ENCODE data around the gene JAK1.
"Not testable (repeated sequence)": the region's sequence is repeated elsewhere in the genome, so short reads cannot be mapped to it uniquely, and the experiment has no call there.

JAK1 gene

DNA sequence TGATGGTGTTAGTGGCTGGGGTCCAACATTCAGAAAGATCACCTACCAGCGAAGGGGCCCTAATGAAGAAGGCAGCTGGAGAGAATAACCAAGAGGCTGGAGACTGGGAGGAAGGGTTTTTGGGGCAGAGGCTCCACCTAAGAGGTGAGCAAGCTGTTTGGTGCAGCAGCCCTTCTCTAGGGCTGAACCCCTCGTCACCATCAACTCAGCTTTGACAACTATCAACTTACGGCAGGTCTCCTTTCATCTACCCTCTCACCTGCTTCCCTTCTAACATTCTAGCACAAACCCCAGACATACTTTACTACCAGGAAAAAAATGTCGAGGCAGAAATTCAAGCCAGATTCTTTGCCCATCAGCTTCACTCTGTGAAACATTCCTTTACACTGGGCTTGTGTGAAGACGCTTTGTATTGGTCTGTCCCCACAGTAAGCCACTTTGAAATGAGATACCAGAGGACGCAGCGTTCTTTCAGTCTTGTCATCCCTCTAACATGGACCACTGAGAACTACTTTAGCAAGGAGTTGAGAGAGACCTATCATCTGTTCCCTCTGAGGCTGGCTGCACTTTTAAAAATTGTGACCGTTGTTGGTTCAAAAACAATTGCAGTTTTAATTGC, 136.8 kb downstream of the JAK1 start:
- DNase-seq, result no peak

DNA sequence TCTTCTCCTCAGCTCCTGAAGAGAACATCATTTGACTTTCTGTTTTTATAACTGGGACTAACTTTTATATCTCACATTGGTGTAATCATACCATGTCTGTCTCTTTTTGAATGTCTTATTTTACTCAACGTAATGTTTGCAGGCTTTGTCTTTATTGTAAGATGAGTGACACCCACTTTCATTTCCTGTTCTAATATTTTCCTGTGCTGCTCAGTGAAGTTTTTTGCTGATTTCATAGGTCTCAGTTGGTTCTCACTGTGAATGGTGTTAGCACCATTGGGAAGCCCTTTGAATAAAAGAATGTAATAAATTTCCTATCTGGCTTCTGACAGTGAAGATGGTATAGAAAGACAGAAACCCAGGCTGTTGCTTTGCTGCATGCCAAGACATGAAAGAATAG, 137.5 kb downstream of the JAK1 start:
- DNase-seq, result no peak

DNA sequence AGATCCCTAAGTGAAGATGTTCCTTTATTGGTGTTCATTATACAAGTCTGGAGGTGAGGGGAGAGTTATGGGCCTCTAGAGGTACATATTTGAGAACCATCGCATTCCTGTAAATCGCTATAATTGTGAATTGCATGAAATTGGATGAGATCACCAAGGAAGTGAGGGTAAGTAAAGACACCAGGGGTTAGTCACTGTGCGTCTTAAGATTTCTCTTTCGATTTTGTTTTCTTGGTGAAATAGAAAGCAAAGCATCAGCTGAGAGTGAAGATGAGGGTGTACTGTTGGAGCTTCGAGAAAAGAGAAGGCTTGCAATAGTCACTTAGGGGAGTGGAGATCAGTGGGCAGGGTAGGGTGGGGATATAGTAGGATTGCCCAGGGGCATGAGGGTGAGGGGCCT, 139.4 kb downstream of the JAK1 start:
- DNase-seq, result no peak

DNA sequence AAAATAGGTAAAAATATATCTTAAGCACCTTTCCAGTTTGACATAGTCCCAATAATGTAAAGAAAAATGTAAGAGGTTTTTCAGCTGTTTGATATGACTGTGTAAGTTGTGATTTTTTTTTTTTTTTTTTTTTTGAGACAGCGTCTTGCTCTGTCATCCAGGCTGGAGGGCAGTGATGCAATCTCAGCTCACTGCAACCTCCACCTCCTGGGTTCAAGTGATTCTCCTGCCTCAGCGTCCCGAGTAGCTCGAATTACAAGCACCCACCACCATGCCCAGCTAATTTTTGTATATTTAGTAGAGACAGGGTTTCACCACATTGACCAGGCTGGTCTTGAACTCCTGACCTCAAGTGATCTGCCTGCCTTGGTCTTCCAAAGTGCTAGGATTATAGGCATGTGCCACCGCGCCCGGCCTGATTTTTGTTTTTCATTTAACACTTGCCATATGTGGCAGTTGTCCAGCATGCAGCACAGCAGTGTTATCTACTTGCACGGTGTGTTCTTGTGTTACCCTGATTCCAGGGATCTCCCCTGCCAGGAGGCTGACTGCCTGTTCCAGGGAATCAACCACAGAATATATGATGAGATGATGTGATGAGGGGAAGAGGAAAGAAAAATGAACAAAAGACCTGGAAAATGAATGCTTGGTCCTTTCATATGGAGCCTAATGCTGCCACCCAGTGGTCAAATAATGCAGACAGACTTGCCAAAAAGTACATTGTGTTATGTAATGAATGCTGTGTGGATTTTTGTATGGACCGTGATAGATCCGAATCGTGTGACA, 142.5 kb downstream of the JAK1 start:
- DNase-seq, result peak; percentile 69

DNA sequence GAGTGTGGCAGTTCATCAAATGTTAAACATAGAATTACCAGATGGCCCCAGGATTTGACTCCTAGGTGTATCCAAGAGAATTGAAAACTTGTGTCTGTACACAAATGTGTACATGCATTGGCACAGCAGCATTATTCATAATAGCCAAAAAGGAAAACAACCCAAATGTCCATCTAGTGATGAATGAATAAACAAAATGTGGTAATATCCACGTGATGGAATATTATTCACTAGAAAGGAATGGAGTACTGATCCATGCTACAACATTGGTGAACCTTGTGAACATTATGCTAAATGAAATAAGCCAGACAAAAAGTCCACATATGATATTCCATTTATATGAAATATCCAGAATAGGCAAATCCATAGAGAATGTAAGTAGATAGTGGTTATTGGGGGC, 143.7 kb downstream of the JAK1 start:
- no peak for DNase-seq

DNA sequence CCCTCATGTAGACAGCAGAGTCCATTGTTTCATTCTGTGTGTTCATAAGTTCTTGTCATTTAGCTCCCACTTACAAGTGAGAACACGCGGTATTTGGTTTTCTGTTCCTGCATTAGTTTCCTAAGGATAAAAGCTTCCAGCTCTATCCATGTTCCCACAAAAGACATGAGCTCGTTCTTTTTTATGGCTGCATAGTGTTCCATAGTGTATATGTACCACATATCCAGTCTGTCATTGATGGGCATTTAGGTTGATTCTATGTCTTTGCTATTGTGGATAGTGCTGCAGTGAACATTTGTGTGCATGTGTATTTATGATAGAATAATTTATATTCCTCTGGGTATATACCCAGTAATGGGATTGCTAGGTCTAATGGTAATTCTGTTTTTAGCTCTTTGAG, 145.8 kb downstream of the JAK1 start:
- not testable (repeated sequence) for DNase-seq

DNA sequence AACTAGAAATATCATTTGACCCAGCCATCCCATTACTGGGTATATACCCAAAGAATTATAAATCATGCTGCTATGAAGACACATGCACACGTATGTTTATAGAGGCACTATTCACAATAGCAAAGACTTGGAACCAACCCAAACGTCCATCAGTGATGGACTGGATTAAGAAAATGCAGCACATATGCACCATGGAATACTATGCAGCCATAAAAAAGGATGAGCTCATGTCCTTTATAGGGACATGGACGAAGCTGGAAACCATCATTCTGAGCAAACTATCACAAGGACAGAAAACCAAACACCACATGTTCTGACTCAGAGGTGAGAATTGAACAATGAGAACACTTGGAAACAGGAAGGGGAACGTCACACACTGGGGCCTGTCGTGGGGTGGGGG, 149.0 kb downstream of the JAK1 start:
- not testable (repeated sequence) for DNase-seq

DNA sequence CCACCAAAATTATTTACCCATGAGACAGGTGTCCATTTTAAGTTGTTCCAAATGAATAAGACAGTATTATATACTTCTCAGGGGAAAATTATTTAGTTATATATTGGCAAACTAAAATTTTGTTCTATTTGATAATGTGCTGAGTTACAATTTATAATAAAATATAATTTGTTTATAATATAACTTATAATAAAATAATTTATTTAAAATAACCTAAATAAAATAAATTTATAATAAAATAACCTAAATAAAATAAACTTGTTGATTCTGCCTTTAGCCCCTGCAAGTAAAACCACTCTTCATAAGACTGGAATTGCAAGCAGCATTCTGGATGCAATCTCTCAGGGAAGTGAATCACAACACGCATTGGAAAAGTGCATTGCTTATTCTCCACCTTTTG, 151.9 kb downstream of the JAK1 start:
- DNase-seq, result no peak

DNA sequence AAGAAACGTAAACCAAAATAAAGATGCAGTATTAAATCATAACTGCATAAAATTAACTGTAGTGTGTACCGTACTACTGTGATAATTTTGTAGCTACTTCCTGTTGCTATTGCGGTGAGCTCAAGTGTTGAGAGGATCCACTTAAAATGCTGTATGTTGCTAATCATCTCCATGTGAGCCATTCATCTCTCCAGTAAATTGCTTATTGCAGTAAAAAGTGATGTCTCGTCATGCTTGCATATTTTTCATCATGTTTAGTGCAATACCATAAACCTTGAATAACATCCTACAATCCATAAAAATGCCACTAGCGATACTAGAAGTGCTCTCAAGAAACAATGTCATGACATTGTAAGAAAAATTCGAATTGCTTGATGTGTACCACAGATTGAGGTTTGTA, 155.2 kb downstream of the JAK1 start:
- DNase-seq, result no peak

DNA sequence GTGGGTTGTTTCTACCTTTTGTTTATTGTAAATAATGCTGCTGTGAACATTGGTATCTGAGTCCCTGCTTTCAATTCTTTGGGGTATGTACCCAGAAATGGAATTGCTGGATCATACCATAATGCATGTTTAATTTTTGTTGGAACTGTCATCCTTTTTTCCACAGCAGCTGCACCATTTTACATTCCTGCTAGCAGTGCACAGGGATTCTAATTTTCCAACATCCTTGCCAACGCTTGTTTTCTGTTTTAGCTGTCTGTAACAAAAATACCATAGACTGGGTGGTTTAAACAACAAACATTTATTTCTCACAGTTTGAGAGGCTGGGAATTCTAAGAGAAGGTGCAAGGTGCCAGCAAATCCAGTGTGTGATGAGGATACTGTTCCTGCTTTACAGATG, 156.3 kb downstream of the JAK1 start:
- DNase-seq, result no peak

DNA sequence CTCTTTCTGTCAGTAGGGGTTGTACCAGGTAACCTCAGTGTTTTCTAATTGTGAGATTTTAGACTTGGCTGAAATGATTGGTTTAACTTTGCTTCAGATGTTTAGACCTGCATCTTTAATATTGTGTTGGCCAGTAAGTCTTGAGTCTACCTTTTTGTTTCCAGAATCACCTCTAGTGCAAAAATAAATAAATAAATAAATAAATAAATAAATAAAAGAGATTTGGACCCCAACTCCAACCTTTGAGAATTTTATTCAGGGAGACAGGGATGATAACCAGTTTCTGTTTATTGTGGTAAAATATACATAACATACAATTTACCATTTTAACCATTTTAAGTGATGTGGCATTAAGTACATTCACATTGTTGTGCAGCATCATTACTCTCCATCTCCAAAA, 157.0 kb downstream of the JAK1 start:
- DNase-seq, result no peak

DNA sequence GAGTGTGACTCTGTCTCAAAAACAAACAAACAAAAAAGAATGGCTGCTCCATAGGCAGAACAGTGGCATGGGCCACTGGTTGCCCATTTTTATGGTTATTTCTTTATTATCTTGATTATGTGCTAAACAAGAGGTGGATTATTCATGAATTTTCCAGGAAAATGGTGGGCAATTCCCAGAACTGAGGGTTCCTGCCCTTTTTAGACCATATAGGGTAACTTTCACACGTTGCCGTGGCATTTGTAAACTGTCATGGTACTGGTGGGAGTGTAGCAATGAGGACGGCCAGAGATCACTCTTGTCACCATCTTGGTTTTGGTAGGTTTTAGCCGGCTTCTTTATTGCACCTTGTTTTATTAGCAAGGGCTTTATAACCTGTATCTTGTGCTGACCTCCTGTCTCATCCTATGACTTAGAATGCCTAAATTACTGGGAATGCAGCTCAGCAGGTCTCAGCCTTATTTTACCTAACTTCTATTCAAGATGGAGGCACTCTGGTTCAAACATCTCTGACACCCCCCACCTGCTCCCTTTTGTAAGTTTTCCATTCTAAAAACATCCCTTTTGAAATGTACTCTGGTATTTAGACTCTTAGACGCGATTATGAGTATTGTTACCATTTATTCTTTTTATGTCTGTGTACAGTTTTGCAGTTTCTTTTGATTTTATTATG, 164.4 kb downstream of the JAK1 start:
- no peak for DNase-seq

DNA sequence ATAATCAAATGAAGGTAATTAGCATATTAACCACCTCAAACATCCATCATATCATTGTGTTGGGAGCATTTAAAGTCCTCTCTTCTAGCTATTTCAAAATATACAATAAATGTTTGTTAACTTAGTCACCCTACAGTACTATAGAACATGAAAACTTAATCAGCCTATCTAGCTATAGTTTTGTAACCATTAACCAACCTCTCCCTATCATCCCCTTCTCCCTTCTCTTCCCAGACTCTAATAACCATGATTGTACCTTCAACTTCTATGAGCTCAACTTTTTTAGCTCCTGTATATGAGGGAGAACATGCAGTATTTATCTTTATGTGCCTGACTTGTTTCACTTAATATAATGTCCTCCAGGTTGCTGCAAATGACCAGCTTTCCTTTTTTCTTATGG, 167.5 kb downstream of the JAK1 start:
- no peak for DNase-seq

DNA sequence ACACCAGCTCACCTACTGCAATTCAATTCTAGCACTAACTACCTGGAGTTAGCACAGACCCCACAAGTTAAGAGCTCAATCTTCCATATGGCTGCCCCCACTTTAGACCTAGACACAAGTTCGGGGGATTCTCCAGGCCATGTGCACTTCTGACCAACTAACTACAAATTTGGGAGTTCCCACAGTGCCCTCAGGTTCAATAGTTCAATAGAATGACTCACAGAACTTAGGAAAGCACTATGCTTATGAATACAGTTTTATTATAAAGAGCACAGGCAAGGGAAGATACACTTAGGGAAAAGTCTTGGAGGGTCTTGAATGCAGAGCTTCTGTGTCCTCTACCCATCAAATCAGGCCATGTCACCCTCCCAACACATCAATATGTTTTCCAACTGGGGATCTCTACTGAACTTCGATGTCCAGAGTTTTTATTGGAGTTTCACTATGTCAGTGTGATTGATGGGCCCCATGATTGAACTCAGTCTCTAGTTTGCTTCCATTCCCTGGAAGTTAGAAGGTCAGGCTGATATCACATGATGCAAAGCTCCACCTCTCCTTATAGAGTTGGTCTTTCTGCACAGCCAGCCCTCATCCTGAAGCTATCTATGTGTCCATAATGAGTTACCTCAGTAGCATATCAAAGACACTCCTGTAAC, 175.4 kb downstream of the JAK1 start:
- DNase-seq, result no peak
